IMR-90 (cell line): ENCODE data around the gene SYNE2. TPM values are rescaled to one million over a fixed set of nuclear protein-coding genes. Genes with fewer than 3 reads are reported as not detected.

ENCODE experiments used
- ATAC-seq: fragments of 200-7000 bp; cut with Tn5 transposase; 2 replicates; pipeline ENCODE4 v1.9.1; 2020; ENCODE audit warnings: low read depth, mild to moderate bottlenecking, moderate library complexity
- BruUV-seq: library from RNA; stranded (reverse); fragments of 400-500 nt; replicated peaks from 2 replicates; lab custom pipeline; 2021; lab: Mats Ljungman, UMichigan
- CTCF ChIA-PET: fragments of 300-600 bp; formaldehyde crosslinking; extraction: SDS; loops from one replicate; lab custom pipeline; 2021; ENCODE audit warnings: antibody characterized with exemption; lab: Yijun Ruan, JAX
- POLR2A ChIA-PET: fragments of 300-600 bp; sonication (Branson Sonifier 250); formaldehyde crosslinking; loops from one replicate; lab custom pipeline; 2022; ENCODE audit warnings: antibody characterized with exemption; ENCODE audit not compliant: unreplicated experiment; lab: Charles Lee
- DNase-seq: peaks from one replicate; pipeline ENCODE4 v3.0.0; 2013
- H2AFZ ChIP-seq: replicated peaks from 2 replicates; pipeline ENCODE3; 2013; ENCODE audit warnings: low read length, mild to moderate bottlenecking; ENCODE audit not compliant: poor library complexity
- H2AK5ac ChIP-seq: 2 replicates; pipeline ENCODE4 v1.6.1; 2013; ENCODE audit warnings: low read depth, low read length, inconsistent platforms
- H2AK9ac ChIP-seq: replicated peaks from 2 replicates; pipeline ENCODE3; 2013; ENCODE audit warnings: mild to moderate bottlenecking, low read depth, low read length, moderate library complexity; ENCODE audit not compliant: poor library complexity
- H2BK120ac ChIP-seq: 2 replicates; pipeline ENCODE4 v1.6.1; 2013; ENCODE audit warnings: low read depth, low read length, inconsistent platforms
- H2BK15ac ChIP-seq: 3 replicates; pipeline ENCODE4 v1.6.1; 2013; ENCODE audit warnings: low read depth, low read length, inconsistent platforms
- H2BK20ac ChIP-seq: 2 replicates; pipeline ENCODE4 v1.6.1; 2013; ENCODE audit warnings: low read depth, mild to moderate bottlenecking, inconsistent platforms, low read length, moderate library complexity
- H2BK5ac ChIP-seq: 2 replicates; pipeline ENCODE4 v1.6.1; 2013; ENCODE audit warnings: mild to moderate bottlenecking, low read depth, low read length, inconsistent platforms; ENCODE audit not compliant: poor library complexity, severe bottlenecking
- H3K14ac ChIP-seq: replicated peaks from 2 replicates; pipeline ENCODE4 v1.6.1; 2013; ENCODE audit warnings: low read depth, low read length, inconsistent platforms
- H3K18ac ChIP-seq: 2 replicates; pipeline ENCODE4 v1.6.1; 2013; ENCODE audit warnings: low read depth, low read length, control low read depth
- H3K23ac ChIP-seq: 2 replicates; pipeline ENCODE4 v1.6.1; 2013; ENCODE audit warnings: low read depth, low read length, inconsistent platforms
- H3K27ac ChIP-seq: 2 replicates; pipeline ENCODE4 v1.5.1; 2013; ENCODE audit warnings: mild to moderate bottlenecking, control low read depth, low read length; ENCODE audit not compliant: insufficient read depth
- H3K27me3 ChIP-seq: 2 replicates; pipeline ENCODE4 v1.6.1; 2013; ENCODE audit warnings: low read length; ENCODE audit not compliant: control insufficient read depth, insufficient read depth
- H3K36me3 ChIP-seq: 2 replicates; pipeline ENCODE4 v1.6.1; 2013; ENCODE audit warnings: low read length, mixed read lengths; ENCODE audit not compliant: control insufficient read depth, insufficient read depth
- H3K4ac ChIP-seq: 2 replicates; pipeline ENCODE4 v1.6.1; 2013; ENCODE audit warnings: low read depth, low read length, inconsistent platforms
- H3K4me1 ChIP-seq: 2 replicates; pipeline ENCODE4 v1.6.1; 2013; ENCODE audit warnings: low read length, mixed read lengths; ENCODE audit not compliant: control insufficient read depth, insufficient read depth
- H3K4me2 ChIP-seq: 2 replicates; pipeline ENCODE4 v1.6.1; 2013; ENCODE audit warnings: low read depth, mild to moderate bottlenecking, control low read depth, low read length, moderate library complexity
- H3K4me3 ChIP-seq: 2 replicates; pipeline ENCODE4 v1.5.1; 2013; ENCODE audit warnings: low read depth, mild to moderate bottlenecking, control low read depth, low read length, moderate library complexity; ENCODE audit not compliant: insufficient read depth
- H3K56ac ChIP-seq: 2 replicates; pipeline ENCODE4 v1.6.1; 2013; ENCODE audit warnings: low read length, inconsistent platforms; ENCODE audit not compliant: insufficient read depth; ENCODE audit errors: extremely low read depth
- H3K79me1 ChIP-seq, 2 experiments: 2 replicates each; pipeline ENCODE4 v1.6.1; 2013; ENCODE audit warnings: low read length in 2 of 2, inconsistent platforms in 1 of 2, low read depth in 1 of 2
- H3K9ac ChIP-seq: 2 replicates; pipeline ENCODE4 v1.6.1; 2013; ENCODE audit warnings: low read depth, low read length, control low read depth
- H3K9me1 ChIP-seq: 2 replicates; pipeline ENCODE4 v1.6.1; 2013; ENCODE audit warnings: low read length, inconsistent platforms; ENCODE audit not compliant: insufficient read depth
- H3K9me3 ChIP-seq: 2 replicates; pipeline ENCODE4 v1.6.1; 2013; ENCODE audit warnings: low read length; ENCODE audit not compliant: control insufficient read depth, insufficient read depth
- H4K20me1 ChIP-seq: 2 replicates; pipeline ENCODE4 v1.6.1; 2013; ENCODE audit warnings: low read length, inconsistent platforms; ENCODE audit not compliant: insufficient read depth
- H4K5ac ChIP-seq: 2 replicates; pipeline ENCODE4 v1.6.1; 2013; ENCODE audit warnings: mild to moderate bottlenecking, low read depth, low read length, control low read depth
- H4K8ac ChIP-seq, 2 experiments: 2 replicates each; pipeline ENCODE4 v1.6.1; 2013; ENCODE audit warnings: low read depth in 2 of 2, low read length in 2 of 2, control low read depth in 1 of 2, inconsistent platforms in 1 of 2
- H4K91ac ChIP-seq: 2 replicates; pipeline ENCODE4 v1.6.1; 2013; ENCODE audit warnings: low read depth, low read length, inconsistent platforms; ENCODE audit not compliant: insufficient read depth
- BHLHE40 ChIP-seq: fragments of 150-350 bp; IDR thresholded peaks from 2 replicates; pipeline ENCODE4 v1.6.1; 2016; ENCODE audit warnings: mild to moderate bottlenecking, low read depth, low read length
- CEBPB ChIP-seq: IDR thresholded peaks from 2 replicates; pipeline ENCODE4 v1.6.1; 2012; ENCODE audit warnings: low read depth, low read length, improper control_type of control experiment
- MAZ ChIP-seq: IDR thresholded peaks from 2 replicates; pipeline ENCODE4 v1.6.1; 2012; ENCODE audit warnings: low read depth, mild to moderate bottlenecking, low read length, improper control_type of control experiment, moderate library complexity, borderline replicate concordance
- POLR2A ChIP-seq: IDR thresholded peaks from 2 replicates; pipeline ENCODE4 v1.6.1; 2012; ENCODE audit warnings: mild to moderate bottlenecking, low read depth, low read length
- WGBS, 2 experiments: methylation state at CpG; one replicate each; pipeline versions ENCODE4 v1.1.5 to v1.1.7; 2013; ENCODE audit warnings: missing lambda C conversion rate in 2 of 2; ENCODE audit not compliant: insufficient read length in 1 of 2; ENCODE audit errors: extremely low coverage in 2 of 2; 5-methylcytosine and 5-hydroxymethylcytosine counted together
- dilution Hi-C: fragments of 300-500 bp; cut with HindIII; formaldehyde crosslinking; loops from one replicate; pipeline ENCODE4 v1.14.3; 2018; ENCODE audit warnings: low sequenced_read_pairs; ENCODE audit not compliant: unreplicated experiment
- in situ Hi-C: fragments of 300-500 bp; cut with MboI; formaldehyde crosslinking; loops from 3 replicates; pipeline ENCODE4 v1.14.3; 2019; ENCODE audit warnings: low sequenced_read_pairs, inconsistent platforms, mixed read lengths
- intact Hi-C: fragments of 100-400 bp; cut with micrococcal nuclease; formaldehyde crosslinking; loops from 2 replicates; pipeline ENCODE4 v1.10.0; 2022
- polyA plus RNA-seq, 3 experiments: library from polyadenylated mRNA; depleted of rRNA; stranded (reverse); fragments of >200 nt; gene quantifications; 2 replicates each; pipeline ENCODE4 v1.2.3, GENCODE V29; 2012; ENCODE audit warnings: low replicate concordance in 1 of 3
- total RNA-seq: library from RNA; depleted of rRNA; stranded (reverse); fragments of >200 nt; gene quantifications from 2 replicates; pipeline ENCODE4 v1.2.3, GENCODE V29; 2012
- TF ChIP-seq, protein P1 (sequence below): fragments of 150-350 bp; IDR thresholded peaks from 2 replicates; pipeline ENCODE4 v1.6.1; 2016; ENCODE audit warnings: low read depth, mild to moderate bottlenecking, low read length, moderate library complexity, borderline replicate concordance

Gene SYNE2
- total and polyA plus RNA-seq, 2 of the 4 experiments (the other 2 are of a cell fraction) = 5.2 to 28.9 TPM

DNA sequence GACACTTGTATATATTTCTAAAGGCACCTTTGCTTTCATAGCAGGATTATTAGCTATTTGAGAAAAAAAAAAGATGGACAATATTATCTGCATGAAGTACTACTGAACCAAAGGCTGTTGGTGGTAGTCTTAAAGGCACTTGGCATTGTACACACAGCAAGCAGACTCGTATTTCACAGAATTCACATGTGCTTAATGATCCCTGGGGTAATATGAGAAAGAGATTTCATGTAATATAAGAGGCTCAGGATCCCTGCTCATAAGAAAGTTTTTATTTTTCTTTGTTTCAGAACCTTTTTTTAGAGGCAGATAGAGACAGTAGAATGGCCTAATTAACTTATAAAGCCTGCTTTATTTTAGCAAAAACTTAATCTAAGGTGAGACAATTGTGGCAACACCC lies 59.5 kb downstream of the SYNE2 start:
- Histone ChIP-seq H2AK5ac (no peak overlapping the region), H4K20me1 (no peaks in the 10 kb centered on the region), H3K9me3 (no peaks in the 10 kb centered on the region), H2BK20ac (no peak overlapping the region), H3K9ac (no peak overlapping the region), H3K4me3 (no peak overlapping the region), H2AFZ (no peak overlapping the region), H3K56ac (no peak overlapping the region), H2BK120ac (no peak overlapping the region), H3K23ac (no peak overlapping the region), H3K36me3 (no peaks in the 10 kb centered on the region), H2BK5ac (no peak overlapping the region), H3K4me1 (peaks cover 13% of the 10 kb centered on the region), H3K27me3 (no peaks in the 10 kb centered on the region), H3K9me1 (no peaks in the 10 kb centered on the region; the same call in 1 of the 2 replicates), H3K27ac (no peak overlapping the region), H2AK9ac (no peak overlapping the region), H3K18ac (no peak overlapping the region), H2BK15ac (no peak overlapping the region), H3K79me1 (no peaks in the 10 kb centered on the region; a peak in 1 of 4 replicates), H3K14ac (no peak overlapping the region), H3K4ac (no peak overlapping the region), H4K91ac (no peak overlapping the region), H4K8ac (no peak overlapping the region), H4K5ac (no peak overlapping the region), H3K4me2 (no peak overlapping the region)
- DNase-seq (no peak), ATAC-seq (no peak)
- in situ Hi-C loops = no loop called here
- dilution Hi-C loops = no loop called here
- ChIA-PET POLR2A (no interaction called here), CTCF (interaction anchor here (1.3 kb wide), 1 partner anchor 12 kb away, joined by 3 read pairs; no protein-coding TSS in a partner anchor)
- no TSS peak for BruUV-seq
- intact Hi-C loops = no loop called here
- TF ChIP-seq CEBPB (no peak), POLR2A (no peak), MAZ (no peak), BHLHE40 (no peak)
- TF ChIP-seq, protein P1, sequence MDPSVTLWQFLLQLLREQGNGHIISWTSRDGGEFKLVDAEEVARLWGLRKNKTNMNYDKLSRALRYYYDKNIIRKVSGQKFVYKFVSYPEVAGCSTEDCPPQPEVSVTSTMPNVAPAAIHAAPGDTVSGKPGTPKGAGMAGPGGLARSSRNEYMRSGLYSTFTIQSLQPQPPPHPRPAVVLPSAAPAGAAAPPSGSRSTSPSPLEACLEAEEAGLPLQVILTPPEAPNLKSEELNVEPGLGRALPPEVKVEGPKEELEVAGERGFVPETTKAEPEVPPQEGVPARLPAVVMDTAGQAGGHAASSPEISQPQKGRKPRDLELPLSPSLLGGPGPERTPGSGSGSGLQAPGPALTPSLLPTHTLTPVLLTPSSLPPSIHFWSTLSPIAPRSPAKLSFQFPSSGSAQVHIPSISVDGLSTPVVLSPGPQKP = no peak
- no CpG with 5 or more reads among the region's 1 CpG for WGBS, 2 experiments
